ENCODE results near the gene SLC34A1. TPM values are rescaled to one million over a fixed set of nuclear protein-coding genes. Genes with fewer than 3 reads are reported as not detected.

Gene SLC34A1
- total and polyA plus RNA-seq, 2 of the 4 experiments (the other 2 are of a cell fraction) = not detected

- H3K9ac ChIP-seq (ENCODE audit: low read depth, low read length) = no peak overlapping the region
- no peaks in the 10 kb centered on the region for H3K27me3 ChIP-seq (ENCODE audit: control insufficient read depth, insufficient read depth, low read length)
- no peak overlapping the region for H3K56ac ChIP-seq (ENCODE audit: extremely low read depth, insufficient read depth, low read length)
- peaks cover 10% of the 10 kb centered on the region; the same call in 1 of the 2 replicates for H3K9me1 ChIP-seq (ENCODE audit: insufficient read depth, low read length)
- no peaks in the 10 kb centered on the region for H3K9me3 ChIP-seq (ENCODE audit: control insufficient read depth, insufficient read depth, low read length)
- CTCF ChIA-PET = interaction anchor here (0.7 to 0.9 kb wide), 2 partner anchors 20 to 114 kb away, joined by 4 to 7 read pairs; no protein-coding TSS in a partner anchor
- in situ Hi-C loops (cut with MboI; ENCODE audit: low sequenced_read_pairs) (no loop called here), intact Hi-C loops (cut with micrococcal nuclease) (no loop called here), dilution Hi-C loops (cut with HindIII; ENCODE audit: low sequenced_read_pairs, unreplicated experiment) (no loop called here)
- DNase-seq (no peak), ATAC-seq (ENCODE audit: low read depth) (no peak)
- H3K4ac ChIP-seq (ENCODE audit: low read depth, low read length) = no peak overlapping the region
- H3K14ac ChIP-seq (replicated peaks; ENCODE audit: low read depth, low read length) = no peak overlapping the region
- peaks cover 12% of the 10 kb centered on the region for H4K20me1 ChIP-seq (ENCODE audit: insufficient read depth, low read length)
- WGBS, 2 experiments (ENCODE audit: extremely low coverage in 2 of 2, insufficient read length in 1 of 2) = 80% methylated on average over 1 of the region's 3 CpGs; no CpG with 5 or more reads in 1 of the 2 experiments
- H2AFZ ChIP-seq (replicated peaks; ENCODE audit: low read length, poor library complexity) = no peak overlapping the region
- no peak overlapping the region for H3K4me3 ChIP-seq (ENCODE audit: insufficient read depth, low read depth, low read length)
- no peak overlapping the region for H4K91ac ChIP-seq (ENCODE audit: insufficient read depth, low read depth, low read length)
- no peak overlapping the region for H2BK5ac ChIP-seq (ENCODE audit: low read depth, low read length, poor library complexity, severe bottlenecking)
- H3K36me3 ChIP-seq (ENCODE audit: control insufficient read depth, insufficient read depth, low read length) = peaks cover 7% of the 10 kb centered on the region; the same call in 1 of the 2 replicates
- POLR2A ChIA-PET (ENCODE audit: unreplicated experiment) = no interaction called here
- peaks cover 24% of the 10 kb centered on the region for H3K4me1 ChIP-seq (ENCODE audit: control insufficient read depth, insufficient read depth, low read length)
- H2AK9ac ChIP-seq (replicated peaks; ENCODE audit: low read depth, low read length, poor library complexity) = no peak overlapping the region
- no peak overlapping the region for H3K18ac ChIP-seq (ENCODE audit: low read depth, low read length)
- H3K4me2 ChIP-seq (ENCODE audit: low read depth, low read length) = no peak overlapping the region; the same call in 1 of the 2 replicates
- TF ChIP-seq RCOR1 (IDR thresholded peaks at IDR 0.05; ENCODE audit: insufficient replicate concordance, low read length) (no peak), RAD21 (IDR thresholded peaks at IDR 0.05; ENCODE audit: low read length) (no peak), POLR2A (IDR thresholded peaks at IDR 0.05; ENCODE audit: low read depth, low read length) (no peak)
- H2BK20ac ChIP-seq (ENCODE audit: low read depth, low read length) = no peak overlapping the region
- BruUV-seq (replicated peaks) = TSS peak; percentile 27
- H4K8ac ChIP-seq (ENCODE audit: low read depth in 2 of 2, low read length in 2 of 2) = no peak overlapping the region
- H3K23ac ChIP-seq (ENCODE audit: low read depth, low read length) = no peak overlapping the region
- no peak overlapping the region for H3K27ac ChIP-seq (ENCODE audit: insufficient read depth, low read length)
- H3K79me1 ChIP-seq (ENCODE audit: low read depth in 1 of 2, low read length in 2 of 2) = peaks cover 40 to 46% of the 10 kb centered on the region in 2 experiments
- H2AK5ac ChIP-seq (ENCODE audit: low read depth, low read length) = no peak overlapping the region
- no peak overlapping the region for H2BK120ac ChIP-seq (ENCODE audit: low read depth, low read length)
- H2BK15ac ChIP-seq (ENCODE audit: low read depth, low read length) = no peak overlapping the region
- no peak overlapping the region for H4K5ac ChIP-seq (ENCODE audit: low read depth, low read length)
Measured at GRCh38 chr5:177349362-177349647, 34.9 kb upstream of the SLC34A1 start.

Data from IMR-90 (cell line).